ENCODE results near the gene CEACAM19. TPM values are rescaled to one million over a fixed set of nuclear protein-coding genes. Genes with fewer than 3 reads are reported as not detected.
A peak's percentile ranks its signal among the peaks of the same experiment; 100 is the strongest.

Gene CEACAM19
- total and polyA plus RNA-seq, 9 of the 15 experiments (the other 6 are each of a cell fraction or from before 2014, with no cell fraction given): 0.15 to 0.30 (median 0.23) TPM; not detected in 5

DNA sequence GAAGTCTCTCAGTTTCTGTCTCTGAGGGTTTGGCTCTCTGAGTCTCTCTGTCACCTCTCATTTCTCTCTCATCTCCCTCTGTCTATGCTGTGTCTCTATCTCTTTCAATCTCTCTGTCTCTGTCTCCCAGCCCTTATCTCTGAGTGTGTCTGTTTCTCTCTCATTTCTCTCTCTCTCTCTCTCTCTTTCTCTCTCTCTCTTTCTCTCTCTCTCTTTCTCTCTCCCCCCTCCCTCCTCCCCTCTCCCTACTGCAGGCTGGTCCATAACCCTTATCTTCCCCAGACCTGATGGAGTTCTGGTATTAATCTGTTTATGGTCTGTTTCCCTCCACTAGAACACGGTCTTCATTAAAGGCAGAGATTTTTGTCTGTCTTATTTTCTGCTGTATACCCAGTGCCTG is 28.9 kb upstream of the CEACAM19 start (continued):
- TF ChIP-seq ZNF212 (CRISPR knock-in tag; IDR thresholded peaks at IDR 0.05) (peak; percentile 95), GATAD2A (IDR thresholded peaks at IDR 0.05) (peak; percentile 11; the same call in 1 of the 2 replicates), SAFB (IDR thresholded peaks at IDR 0.05; ENCODE audit: borderline replicate concordance, low read depth, low read length) (no peak), TAL1 (IDR thresholded peaks at IDR 0.05) (peak; percentile 58), ZNF431 (CRISPR knock-in tag; IDR thresholded peaks at IDR 0.05) (no peak), ZNF311 (CRISPR knock-in tag; IDR thresholded peaks at IDR 0.05) (no peak), TRIM28 (IDR thresholded peaks at IDR 0.05) (no peak), ATF1 (CRISPR knock-in tag; IDR thresholded peaks at IDR 0.05) (no peak), ATF1 (tag; IDR thresholded peaks at IDR 0.05) (no peak), REST (IDR thresholded peaks at IDR 0.05; ENCODE audit: borderline replicate concordance) (no peak), REST (CRISPR knock-in tag; IDR thresholded peaks at IDR 0.05; ENCODE audit: low read depth) (no peak), KDM1A (IDR thresholded peaks at IDR 0.05) (peak; percentile 57 to 63), ARID2 (IDR thresholded peaks at IDR 0.05) (no peak), ZNF655 (CRISPR knock-in tag; IDR thresholded peaks at IDR 0.05) (no peak), TCF7 (IDR thresholded peaks at IDR 0.05; ENCODE audit: borderline replicate concordance) (no peak)
- TF ChIP-seq, protein P1, sequence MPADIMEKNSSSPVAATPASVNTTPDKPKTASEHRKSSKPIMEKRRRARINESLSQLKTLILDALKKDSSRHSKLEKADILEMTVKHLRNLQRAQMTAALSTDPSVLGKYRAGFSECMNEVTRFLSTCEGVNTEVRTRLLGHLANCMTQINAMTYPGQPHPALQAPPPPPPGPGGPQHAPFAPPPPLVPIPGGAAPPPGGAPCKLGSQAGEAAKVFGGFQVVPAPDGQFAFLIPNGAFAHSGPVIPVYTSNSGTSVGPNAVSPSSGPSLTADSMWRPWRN (IDR thresholded peaks at IDR 0.05; ENCODE audit: low read depth): no peak
- TF ChIP-seq, protein P2, sequence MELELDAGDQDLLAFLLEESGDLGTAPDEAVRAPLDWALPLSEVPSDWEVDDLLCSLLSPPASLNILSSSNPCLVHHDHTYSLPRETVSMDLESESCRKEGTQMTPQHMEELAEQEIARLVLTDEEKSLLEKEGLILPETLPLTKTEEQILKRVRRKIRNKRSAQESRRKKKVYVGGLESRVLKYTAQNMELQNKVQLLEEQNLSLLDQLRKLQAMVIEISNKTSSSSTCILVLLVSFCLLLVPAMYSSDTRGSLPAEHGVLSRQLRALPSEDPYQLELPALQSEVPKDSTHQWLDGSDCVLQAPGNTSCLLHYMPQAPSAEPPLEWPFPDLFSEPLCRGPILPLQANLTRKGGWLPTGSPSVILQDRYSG (tag; conservative IDR thresholded peaks at IDR 0.05; ENCODE audit: low read depth): no peak
- TF ChIP-seq, protein P3, sequence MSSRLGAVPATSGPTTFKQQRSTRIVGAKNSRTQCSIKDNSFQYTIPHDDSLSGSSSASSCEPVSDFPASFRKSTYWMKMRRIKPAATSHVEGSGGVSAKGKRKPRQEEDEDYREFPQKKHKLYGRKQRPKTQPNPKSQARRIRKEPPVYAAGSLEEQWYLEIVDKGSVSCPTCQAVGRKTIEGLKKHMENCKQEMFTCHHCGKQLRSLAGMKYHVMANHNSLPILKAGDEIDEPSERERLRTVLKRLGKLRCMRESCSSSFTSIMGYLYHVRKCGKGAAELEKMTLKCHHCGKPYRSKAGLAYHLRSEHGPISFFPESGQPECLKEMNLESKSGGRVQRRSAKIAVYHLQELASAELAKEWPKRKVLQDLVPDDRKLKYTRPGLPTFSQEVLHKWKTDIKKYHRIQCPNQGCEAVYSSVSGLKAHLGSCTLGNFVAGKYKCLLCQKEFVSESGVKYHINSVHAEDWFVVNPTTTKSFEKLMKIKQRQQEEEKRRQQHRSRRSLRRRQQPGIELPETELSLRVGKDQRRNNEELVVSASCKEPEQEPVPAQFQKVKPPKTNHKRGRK (tag; IDR thresholded peaks at IDR 0.05): peak; percentile 62; the same call in 1 of the 2 replicates
